Measurements from ENCODE around the gene ACTL8.

GRCh38 chr1:17724150-17724549 is 31.0 kb upstream of the ACTL8 start:
- TF ChIP-seq, protein P1, sequence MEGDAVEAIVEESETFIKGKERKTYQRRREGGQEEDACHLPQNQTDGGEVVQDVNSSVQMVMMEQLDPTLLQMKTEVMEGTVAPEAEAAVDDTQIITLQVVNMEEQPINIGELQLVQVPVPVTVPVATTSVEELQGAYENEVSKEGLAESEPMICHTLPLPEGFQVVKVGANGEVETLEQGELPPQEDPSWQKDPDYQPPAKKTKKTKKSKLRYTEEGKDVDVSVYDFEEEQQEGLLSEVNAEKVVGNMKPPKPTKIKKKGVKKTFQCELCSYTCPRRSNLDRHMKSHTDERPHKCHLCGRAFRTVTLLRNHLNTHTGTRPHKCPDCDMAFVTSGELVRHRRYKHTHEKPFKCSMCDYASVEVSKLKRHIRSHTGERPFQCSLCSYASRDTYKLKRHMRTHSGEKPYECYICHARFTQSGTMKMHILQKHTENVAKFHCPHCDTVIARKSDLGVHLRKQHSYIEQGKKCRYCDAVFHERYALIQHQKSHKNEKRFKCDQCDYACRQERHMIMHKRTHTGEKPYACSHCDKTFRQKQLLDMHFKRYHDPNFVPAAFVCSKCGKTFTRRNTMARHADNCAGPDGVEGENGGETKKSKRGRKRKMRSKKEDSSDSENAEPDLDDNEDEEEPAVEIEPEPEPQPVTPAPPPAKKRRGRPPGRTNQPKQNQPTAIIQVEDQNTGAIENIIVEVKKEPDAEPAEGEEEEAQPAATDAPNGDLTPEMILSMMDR (IDR thresholded peaks at IDR 0.05; ENCODE audit: low read length): no peak
- no peak for TF ChIP-seq EZH2 (optimal IDR thresholded peaks at IDR 0.05; ENCODE audit: low read depth, low read length)
